BLaER1 treated with 17β-estradiol and CSF1 and Interleukin-3, amounts not matched to agents 10 nM and 100 nM (cell line): ENCODE measurements around the gene TPK1.

Experiments used
- H3K27ac ChIP-seq, 11 experiments: shearing (Covaris generic); formaldehyde crosslinking; 2 replicates each; pipeline ENCODE4 v1.8.1; 2022
- H3K27me3 ChIP-seq, 11 experiments: shearing (Covaris generic); formaldehyde crosslinking; 2 replicates each; pipeline ENCODE4 v1.8.1; 2022
- H3K36me3 ChIP-seq, 11 experiments: shearing (Covaris generic); formaldehyde crosslinking; 2 replicates each; pipeline ENCODE4 v1.8.1; 2022
- H3K4me1 ChIP-seq, 10 experiments: shearing (Covaris generic); formaldehyde crosslinking; 2 replicates each; pipeline ENCODE4 v1.8.1; 2022
- H3K4me2 ChIP-seq, 11 experiments: shearing (Covaris generic); formaldehyde crosslinking; 2 replicates each; pipeline ENCODE4 v1.8.1; 2022
- H3K4me3 ChIP-seq, 10 experiments: shearing (Covaris generic); formaldehyde crosslinking; 2 replicates each; pipeline ENCODE4 v1.8.1; 2022
- H3K9ac ChIP-seq, 11 experiments: shearing (Covaris generic); formaldehyde crosslinking; 2 replicates each; pipeline ENCODE4 v1.8.1; 2022
- H3K9me3 ChIP-seq, 11 experiments: shearing (Covaris generic); formaldehyde crosslinking; replicated peaks in 1 of 11; 2 replicates each; pipeline ENCODE4 v1.8.1; 2022
- H4K20me1 ChIP-seq, 11 experiments: shearing (Covaris generic); formaldehyde crosslinking; 2 replicates each; pipeline ENCODE4 v1.8.1; 2022
- Cebpa-rat ChIP-seq, 11 experiments: shearing (Covaris generic); IDR thresholded peaks; 2 replicates each; pipeline ENCODE4 v1.8.1; 2022

TPK1 gene

GRCh38 chr7:144568233-144568632, 267.6 kb downstream of the TPK1 start:
- no peak overlapping the region for H3K4me3 ChIP-seq
- H3K36me3 ChIP-seq, result peaks cover 0 to 8% (median 0%) of the 10 kb centered on the region in 11 experiments; a peak in 2 of 22 replicates
- no peak overlapping the region for H3K4me2 ChIP-seq
- no peak for TF ChIP-seq Cebpa-rat (IDR thresholded peaks at IDR 0.05)
- no peaks in the 10 kb centered on the region for H4K20me1 ChIP-seq
- H3K9ac ChIP-seq, result no peak overlapping the region
- H3K27me3 ChIP-seq, result no peaks in the 10 kb centered on the region
- H3K27ac ChIP-seq, result no peak overlapping the region
- peaks cover 0 to 10% (median 0%) of the 10 kb centered on the region in 11 experiments; a peak in 4 of 22 replicates for H3K9me3 ChIP-seq
- H3K4me1 ChIP-seq, result no peaks in the 10 kb centered on the region

GRCh38 chr7:144565586-144565985, 270.3 kb downstream of the TPK1 start:
- no peak overlapping the region for H3K4me2 ChIP-seq
- H4K20me1 ChIP-seq, result no peaks in the 10 kb centered on the region
- no peaks in the 10 kb centered on the region for H3K4me1 ChIP-seq
- no peak overlapping the region for H3K9ac ChIP-seq
- H3K4me3 ChIP-seq, result no peak overlapping the region
- H3K9me3 ChIP-seq, result peaks cover 0 to 10% (median 0%) of the 10 kb centered on the region in 11 experiments; a peak in 4 of 22 replicates
- H3K27ac ChIP-seq, result no peak overlapping the region
- H3K36me3 ChIP-seq, result peaks cover 0 to 8% (median 0%) of the 10 kb centered on the region in 11 experiments; a peak in 2 of 22 replicates
- no peak for TF ChIP-seq Cebpa-rat (IDR thresholded peaks at IDR 0.05)
- H3K27me3 ChIP-seq, result no peaks in the 10 kb centered on the region

GRCh38 chr7:144549861-144550260, 286.0 kb downstream of the TPK1 start:
- TF ChIP-seq Cebpa-rat (IDR thresholded peaks at IDR 0.05), result no peak
- H3K27me3 ChIP-seq, result no peaks in the 10 kb centered on the region
- H3K27ac ChIP-seq, result no peak overlapping the region
- no peak overlapping the region for H3K9ac ChIP-seq
- H4K20me1 ChIP-seq, result no peaks in the 10 kb centered on the region
- no peak overlapping the region for H3K4me3 ChIP-seq
- H3K36me3 ChIP-seq, result peaks cover 0 to 10% (median 0%) of the 10 kb centered on the region in 11 experiments; a peak in 2 of 22 replicates
- H3K4me1 ChIP-seq, result no peaks in the 10 kb centered on the region
- no peak overlapping the region for H3K4me2 ChIP-seq
- H3K9me3 ChIP-seq, result no peaks in the 10 kb centered on the region

- Histone ChIP-seq H3K4me1 (no peaks in the 10 kb centered on the region), H3K4me2 (no peak overlapping the region), H3K9me3 (no peaks in the 10 kb centered on the region), H4K20me1 (no peaks in the 10 kb centered on the region), H3K27ac (no peak overlapping the region), H3K27me3 (no peaks in the 10 kb centered on the region), H3K9ac (no peak overlapping the region), H3K4me3 (no peak overlapping the region), H3K36me3 (peaks cover 0 to 12% (median 0%) of the 10 kb centered on the region in 11 experiments; a peak in 2 of 22 replicates)
- no peak for TF ChIP-seq Cebpa-rat (IDR thresholded peaks at IDR 0.05)
Observed at GRCh38 chr7:144548556-144548955, 287.3 kb downstream of the TPK1 start.

GRCh38 chr7:144547888-144548287, 288.0 kb downstream of the TPK1 start:
- Histone ChIP-seq H3K9me3 (no peaks in the 10 kb centered on the region), H3K4me1 (no peaks in the 10 kb centered on the region), H3K27ac (no peak overlapping the region), H3K27me3 (no peaks in the 10 kb centered on the region), H3K4me2 (no peak overlapping the region), H4K20me1 (no peaks in the 10 kb centered on the region), H3K4me3 (no peak overlapping the region), H3K36me3 (peaks cover 0 to 14% (median 0%) of the 10 kb centered on the region in 11 experiments; a peak in 2 of 22 replicates), H3K9ac (no peak overlapping the region)
- no peak for TF ChIP-seq Cebpa-rat (IDR thresholded peaks at IDR 0.05)

- peaks cover 0 to 14% (median 0%) of the 10 kb centered on the region in 11 experiments; a peak in 2 of 22 replicates for H3K36me3 ChIP-seq
- H3K4me1 ChIP-seq, result no peaks in the 10 kb centered on the region
- H3K9ac ChIP-seq, result no peak overlapping the region
- no peaks in the 10 kb centered on the region for H4K20me1 ChIP-seq
- no peaks in the 10 kb centered on the region for H3K9me3 ChIP-seq
- H3K27me3 ChIP-seq, result no peaks in the 10 kb centered on the region
- H3K4me2 ChIP-seq, result no peak overlapping the region
- no peak overlapping the region for H3K4me3 ChIP-seq
- H3K27ac ChIP-seq, result no peak overlapping the region
- TF ChIP-seq Cebpa-rat (IDR thresholded peaks at IDR 0.05), result no peak
Observed at GRCh38 chr7:144546782-144547181, 289.1 kb downstream of the TPK1 start.

GRCh38 chr7:144545330-144545729, 290.5 kb downstream of the TPK1 start:
- no peak for TF ChIP-seq Cebpa-rat (IDR thresholded peaks at IDR 0.05)

GRCh38 chr7:144534655-144535395, 301.0 kb downstream of the TPK1 start:
- H3K4me2 ChIP-seq, result no peak overlapping the region
- no peak overlapping the region for H3K27ac ChIP-seq
- no peaks in the 10 kb centered on the region for H3K4me1 ChIP-seq
- peaks cover 0 to 9% (median 6%) of the 10 kb centered on the region in 11 experiments; a peak in 7 of 22 replicates for H3K9me3 ChIP-seq
- no peak for TF ChIP-seq Cebpa-rat (IDR thresholded peaks at IDR 0.05)
- no peaks in the 10 kb centered on the region for H3K27me3 ChIP-seq
- H3K9ac ChIP-seq, result no peak overlapping the region
- no peaks in the 10 kb centered on the region; a peak in 1 of 22 replicates for H3K36me3 ChIP-seq
- H3K4me3 ChIP-seq, result no peak overlapping the region
- no peaks in the 10 kb centered on the region for H4K20me1 ChIP-seq

More at GRCh38 chr7:144545330-144545729, 290.5 kb downstream of the TPK1 start:
- Histone ChIP-seq H3K27ac (no peak overlapping the region), H3K9me3 (no peaks in the 10 kb centered on the region), H3K9ac (no peak overlapping the region), H3K36me3 (peaks cover 0 to 14% (median 0%) of the 10 kb centered on the region in 11 experiments; a peak in 2 of 22 replicates), H3K4me2 (no peak overlapping the region), H4K20me1 (no peaks in the 10 kb centered on the region), H3K4me1 (no peaks in the 10 kb centered on the region), H3K27me3 (no peaks in the 10 kb centered on the region), H3K4me3 (no peak overlapping the region)

- no peak overlapping the region for H3K27ac ChIP-seq
- H3K4me3 ChIP-seq, result no peak overlapping the region
- H3K9me3 ChIP-seq, result peaks cover 0 to 9% (median 6%) of the 10 kb centered on the region in 11 experiments; a peak in 7 of 22 replicates
- no peaks in the 10 kb centered on the region for H4K20me1 ChIP-seq
- no peaks in the 10 kb centered on the region for H3K4me1 ChIP-seq
- H3K36me3 ChIP-seq, result no peaks in the 10 kb centered on the region; a peak in 1 of 22 replicates
- no peak overlapping the region for H3K4me2 ChIP-seq
- no peaks in the 10 kb centered on the region for H3K27me3 ChIP-seq
- H3K9ac ChIP-seq, result no peak overlapping the region
- no peak for TF ChIP-seq Cebpa-rat (IDR thresholded peaks at IDR 0.05)
Observed at GRCh38 chr7:144534196-144534595, 301.7 kb downstream of the TPK1 start.

- TF ChIP-seq Cebpa-rat (IDR thresholded peaks at IDR 0.05), result no peak
- H3K9ac ChIP-seq, result no peak overlapping the region
- H3K4me3 ChIP-seq, result no peak overlapping the region
- H3K27ac ChIP-seq, result no peak overlapping the region
- H3K27me3 ChIP-seq, result no peaks in the 10 kb centered on the region
- peaks cover 0 to 9% (median 6%) of the 10 kb centered on the region in 11 experiments; a peak in 7 of 22 replicates for H3K9me3 ChIP-seq
- no peaks in the 10 kb centered on the region; a peak in 1 of 22 replicates for H3K36me3 ChIP-seq
- no peaks in the 10 kb centered on the region for H4K20me1 ChIP-seq
- no peaks in the 10 kb centered on the region for H3K4me1 ChIP-seq
- no peak overlapping the region for H3K4me2 ChIP-seq
Observed at GRCh38 chr7:144531181-144531580, 304.7 kb downstream of the TPK1 start.
